HG03457 (cell line): ENCODE measurements around the gene TMEM178A.
"Not testable (repeated sequence)": the region's sequence is repeated elsewhere in the genome, so short reads cannot be mapped to it uniquely, and the experiment has no call there.

Experiments
- ATAC-seq: cut with Tn5 transposase; IDR thresholded peaks from one replicate; pipeline ENCODE4 v1.9.1; 2021; ENCODE audit warnings: moderate number of reproducible peaks; ENCODE audit not compliant: unreplicated experiment

Gene TMEM178A

DNA sequence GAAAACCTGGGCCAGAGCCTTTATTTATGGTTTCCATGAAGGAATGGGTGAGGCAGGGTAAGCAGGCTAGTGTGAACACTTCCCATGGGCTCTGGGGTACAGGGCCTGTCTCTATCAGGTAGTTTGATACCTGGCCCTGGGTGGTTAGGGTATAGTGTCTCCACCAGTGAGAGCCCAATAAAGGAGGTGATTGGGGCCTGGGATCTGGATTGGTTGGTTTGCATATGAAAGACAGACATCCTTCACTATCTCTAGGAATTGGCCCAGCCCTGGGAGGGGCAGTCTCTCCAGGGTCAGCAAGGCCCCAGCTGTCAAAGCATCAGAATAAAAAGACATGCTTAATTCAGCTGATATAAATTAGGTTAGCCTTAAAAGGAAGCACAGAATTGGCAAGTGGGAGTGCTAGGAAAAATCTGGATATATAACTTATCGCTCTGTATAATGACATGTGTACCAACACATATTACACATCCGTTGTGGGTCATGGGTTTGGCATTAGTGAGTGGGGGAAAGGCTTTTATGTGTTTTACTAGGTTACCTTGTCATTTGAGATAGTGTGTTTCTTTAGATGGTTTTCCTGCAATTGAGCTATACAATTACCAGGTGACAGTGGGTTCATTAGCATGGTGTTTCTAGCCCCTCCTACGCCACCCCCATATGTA is 18.5 kb upstream of the TMEM178A start:
- no peak for ATAC-seq

DNA sequence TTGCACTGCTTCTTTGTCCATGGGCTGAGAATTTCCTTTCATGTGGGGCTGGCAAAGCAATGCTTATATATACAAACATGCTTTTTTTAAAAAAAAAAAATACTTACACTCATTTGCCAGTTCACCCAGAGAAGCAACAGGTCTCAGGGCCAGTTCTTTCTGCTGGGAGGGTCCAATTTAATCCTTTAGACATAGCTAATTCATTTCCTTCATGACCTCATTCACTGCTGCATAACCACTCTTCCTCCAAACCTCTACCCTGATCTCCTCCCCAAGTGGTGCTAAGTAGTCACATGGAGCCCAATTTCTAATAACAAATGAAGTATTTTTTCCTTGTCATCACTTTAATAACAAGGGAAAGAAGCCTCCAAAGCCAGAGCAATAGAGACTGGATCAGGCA is 17.1 kb upstream of the TMEM178A start:
- ATAC-seq = no peak

DNA sequence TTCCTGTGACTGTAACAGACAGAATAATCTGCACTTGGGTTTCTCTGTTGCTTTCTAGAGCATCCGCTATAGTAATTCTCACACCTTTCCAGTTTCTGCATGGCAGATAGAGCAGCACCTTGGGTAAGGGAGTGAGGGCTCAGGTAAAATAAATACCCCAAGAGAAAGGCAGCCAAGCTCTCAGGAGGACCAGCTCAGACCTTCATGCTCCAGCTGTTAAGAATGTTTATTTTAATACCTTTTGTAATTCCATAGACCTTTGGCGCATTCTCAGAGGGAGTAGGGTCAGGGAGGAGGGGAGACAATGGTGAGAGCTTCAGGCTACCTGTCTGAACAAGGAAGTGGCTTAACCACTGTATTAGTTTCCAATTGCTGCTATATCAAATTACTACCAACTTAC is 16.2 kb upstream of the TMEM178A start:
- ATAC-seq = no peak

DNA sequence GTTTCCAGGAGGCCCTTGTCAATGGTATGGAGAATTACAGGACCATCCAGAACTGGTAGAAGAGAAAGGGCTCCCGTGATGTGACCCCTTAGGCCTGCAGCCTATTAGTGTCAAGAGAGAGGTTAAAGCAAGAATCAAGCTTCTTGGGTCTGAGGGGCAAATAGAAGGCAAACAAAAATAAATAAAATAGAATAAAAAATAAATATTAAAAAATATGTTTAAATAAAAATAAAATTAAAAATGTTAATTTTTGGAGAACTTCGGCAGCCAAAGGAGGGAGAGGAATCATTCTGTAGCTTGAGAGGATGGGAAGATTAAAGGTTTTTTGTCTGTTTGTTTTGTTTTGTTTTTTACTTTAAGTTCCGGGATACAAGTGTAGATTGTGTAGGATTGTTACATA is 15.2 kb upstream of the TMEM178A start:
- ATAC-seq = no peak

DNA sequence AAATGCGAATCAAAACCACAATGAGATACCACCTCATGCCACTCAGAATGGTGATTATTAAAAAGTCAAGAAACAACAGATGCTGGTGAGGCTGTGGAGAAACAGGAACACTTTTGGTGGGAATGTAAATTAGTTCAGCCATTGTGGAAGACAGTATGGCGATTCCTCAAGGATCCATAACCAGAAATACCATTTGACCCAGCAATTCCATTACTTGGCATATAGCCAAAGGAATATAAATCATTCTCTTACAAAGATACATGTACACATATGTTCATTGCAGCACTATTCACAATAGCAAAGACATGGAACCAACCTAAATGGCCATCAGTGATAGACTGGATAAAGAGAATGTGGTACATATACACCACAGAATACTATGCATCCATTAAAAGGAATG is 9.5 kb upstream of the TMEM178A start:
- not testable (repeated sequence) for ATAC-seq

DNA sequence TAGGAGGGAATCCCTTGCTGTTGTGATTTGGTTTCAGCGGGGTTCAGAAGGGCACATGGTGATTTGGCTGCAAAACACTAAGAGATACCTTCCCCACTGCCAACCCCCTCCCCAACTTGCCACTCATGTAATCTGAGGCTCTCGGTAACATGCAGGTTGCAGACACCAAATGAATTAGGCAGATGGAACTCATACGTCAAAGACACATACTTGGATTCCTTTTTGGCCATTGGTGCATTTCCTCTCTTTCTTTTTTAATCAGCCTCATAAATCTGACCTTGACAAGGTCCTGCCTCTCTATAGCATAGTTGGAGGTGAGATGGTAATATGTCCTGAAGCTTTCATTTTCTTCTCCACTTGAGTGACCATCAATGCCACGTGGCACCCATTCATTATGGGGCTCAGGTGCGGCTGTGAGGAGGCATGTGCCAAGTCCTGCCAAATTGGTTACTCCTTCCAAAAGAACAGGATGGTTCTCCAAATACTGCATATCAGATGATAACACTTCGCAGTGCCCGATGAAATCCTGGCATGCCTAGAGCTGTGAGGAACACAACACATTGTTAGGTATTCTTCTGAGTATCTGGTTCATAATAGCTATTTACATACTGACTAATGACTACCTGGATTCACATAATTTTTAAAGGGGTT is 8.3 kb upstream of the TMEM178A start:
- ATAC-seq = no peak

DNA sequence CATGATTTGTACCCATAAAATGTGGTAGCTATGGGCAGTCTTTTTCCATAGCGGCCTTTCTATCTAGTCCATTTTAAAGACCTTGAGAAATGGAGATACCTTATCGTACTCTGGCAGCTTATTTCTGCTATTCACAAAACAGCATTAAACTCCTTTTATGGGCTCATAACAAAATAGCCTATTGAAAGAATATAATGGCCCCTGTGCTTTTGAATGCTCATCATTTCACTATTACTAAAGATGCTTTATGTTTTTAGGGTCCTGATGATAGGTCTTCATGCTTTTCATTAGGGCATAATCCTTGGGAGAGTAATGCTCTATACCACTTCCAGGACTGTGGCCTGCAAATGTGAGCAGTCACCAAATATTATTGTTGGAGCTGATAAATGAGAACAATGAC is 7.3 kb upstream of the TMEM178A start:
- ATAC-seq = no peak

DNA sequence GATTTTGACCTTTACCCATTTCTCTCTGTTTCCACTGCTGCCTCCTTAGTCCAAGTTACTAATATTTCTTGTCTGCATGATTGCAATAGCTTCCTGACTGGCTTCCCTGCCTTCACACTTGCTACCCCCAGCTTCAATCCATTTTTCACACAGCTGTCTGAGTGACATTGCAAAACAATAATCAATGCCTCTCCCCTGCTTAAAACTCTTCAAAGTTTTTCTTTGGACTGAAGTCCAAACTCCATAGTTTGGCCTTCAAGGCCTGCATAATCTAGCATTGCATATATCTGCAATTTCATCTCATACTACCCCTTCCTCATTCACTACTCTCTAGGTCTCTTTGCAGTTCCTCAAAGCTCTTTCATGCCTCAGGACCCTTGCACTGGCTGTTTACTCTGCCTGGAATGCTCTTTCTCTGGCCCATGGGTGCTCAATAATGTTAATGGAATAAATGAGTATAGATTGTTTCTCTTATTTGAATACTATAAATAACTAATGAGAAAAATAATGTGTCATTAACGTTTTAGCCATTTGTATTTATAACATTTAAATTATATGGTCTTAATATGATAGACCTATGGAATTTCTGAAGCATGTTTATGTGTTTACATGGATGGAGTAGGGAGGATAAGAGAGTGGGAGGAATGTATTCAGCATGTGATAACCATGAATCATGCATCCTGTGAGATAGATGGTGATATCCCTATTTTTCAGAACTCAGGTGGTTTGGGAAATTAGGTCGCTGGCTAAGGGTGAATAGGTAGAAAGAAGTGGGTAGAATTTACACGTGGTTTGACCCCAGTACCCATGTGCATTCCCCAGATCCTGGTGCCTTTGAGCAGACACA is 5.7 kb upstream of the TMEM178A start:
- ATAC-seq = no peak

DNA sequence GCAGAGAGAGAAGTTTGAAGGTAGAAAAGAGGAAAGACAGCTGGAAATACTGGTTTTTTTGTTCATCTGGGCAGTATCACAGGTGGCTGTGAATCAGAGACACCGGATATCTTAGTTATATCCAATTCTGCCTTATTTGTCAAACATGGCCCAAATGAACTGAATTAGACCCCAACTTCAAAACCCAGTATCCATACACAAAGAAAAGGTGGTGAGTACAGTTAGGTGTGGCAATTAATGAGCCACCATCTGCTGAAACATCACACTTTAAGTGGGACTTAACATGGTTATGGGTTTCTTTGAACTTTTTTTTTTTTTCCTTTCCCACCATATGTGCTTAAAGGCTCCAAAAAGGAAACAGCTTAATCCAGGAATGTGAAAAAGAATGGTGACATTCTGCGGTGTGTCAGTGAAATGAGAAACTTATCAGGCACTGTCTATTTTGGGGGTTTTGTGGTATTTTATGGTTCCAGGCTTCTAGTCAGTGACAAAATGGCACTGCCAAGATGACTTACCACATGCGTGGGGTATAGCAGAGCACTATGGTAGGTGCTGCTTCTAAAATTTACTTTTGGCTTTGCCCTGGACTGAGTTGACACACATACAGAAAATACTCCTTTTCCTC is 5.0 kb upstream of the TMEM178A start:
- ATAC-seq = no peak

DNA sequence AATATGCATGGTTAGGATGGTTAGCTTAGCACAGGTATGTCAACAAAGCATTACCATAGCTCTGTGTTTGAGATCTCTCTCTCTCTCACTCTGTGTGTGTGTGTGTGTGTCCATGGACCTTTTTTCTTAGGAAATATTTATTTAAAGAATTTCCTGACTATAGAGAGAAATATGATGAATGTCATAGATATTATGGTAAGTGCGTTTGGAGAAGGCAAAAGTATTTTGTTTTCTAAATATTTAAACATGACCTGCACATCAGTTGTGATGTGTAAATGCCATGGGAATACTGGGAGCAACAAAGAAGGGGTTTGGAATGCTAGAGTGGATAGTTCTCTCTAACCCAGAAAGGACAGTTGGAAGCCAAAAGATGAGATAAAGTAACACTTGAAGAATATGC is 3.9 kb upstream of the TMEM178A start:
- no peak for ATAC-seq

DNA sequence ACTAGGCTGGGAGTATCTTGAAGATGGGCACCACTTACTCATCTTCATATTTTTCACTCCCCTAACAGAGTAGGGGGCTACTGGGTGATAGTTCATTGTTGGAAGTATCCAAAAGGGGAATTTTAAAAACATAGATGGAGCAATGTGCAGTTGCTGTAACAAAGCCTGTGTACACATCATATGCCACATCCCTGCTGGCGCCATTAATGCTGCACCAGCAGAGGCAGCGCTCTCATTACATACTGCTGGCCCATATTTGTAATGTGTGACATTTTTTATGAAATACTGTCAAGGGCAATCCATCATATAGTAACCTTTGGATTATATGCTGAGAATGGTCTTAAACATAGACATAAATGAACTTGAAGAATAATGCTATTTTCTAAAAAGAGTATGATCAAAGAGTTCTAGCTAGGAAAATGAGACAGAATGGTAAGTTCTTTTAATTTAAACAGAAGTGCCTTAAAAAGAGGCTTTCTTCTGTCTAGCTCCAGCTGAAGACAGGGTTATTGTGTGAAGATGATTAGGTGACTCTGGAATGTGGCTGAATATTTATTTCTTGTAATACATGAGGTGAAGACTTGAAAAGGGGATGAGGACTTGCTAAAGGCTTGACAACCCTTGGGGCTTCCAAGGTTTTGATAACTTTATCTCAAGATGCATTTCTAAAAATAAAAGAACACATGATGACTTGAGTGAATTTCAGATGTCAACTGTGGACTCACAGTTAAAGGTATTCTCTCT is 2.4 kb upstream of the TMEM178A start:
- no peak for ATAC-seq

DNA sequence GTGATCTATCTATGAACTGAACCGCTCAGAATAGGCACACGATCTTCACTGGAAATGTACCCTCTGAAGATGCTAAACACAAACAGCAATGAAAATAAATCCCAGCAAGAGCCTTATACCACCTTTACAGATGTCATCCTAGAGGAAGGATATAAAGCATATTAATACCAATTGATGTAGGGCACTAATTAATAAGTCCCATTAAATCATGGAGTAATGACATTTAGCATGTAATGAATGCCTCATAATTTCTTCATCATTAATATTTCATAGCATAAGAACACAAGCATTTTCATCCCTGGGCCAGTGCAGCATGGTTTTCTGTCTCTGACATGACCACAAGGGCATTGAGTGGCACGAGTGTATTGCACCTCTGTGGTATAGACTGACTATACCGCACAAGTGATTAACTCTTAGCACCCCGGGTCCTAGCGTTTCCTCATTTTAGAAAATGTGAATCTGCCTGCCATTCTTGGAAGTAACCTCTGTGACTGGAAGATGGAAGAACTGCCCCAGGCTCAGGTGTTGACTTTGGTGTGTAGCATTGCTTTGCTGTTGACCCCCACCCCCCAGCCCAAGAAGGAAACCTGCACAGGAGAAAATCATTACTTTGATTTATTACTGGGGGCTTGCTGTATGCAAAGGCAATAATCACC is 1.4 kb upstream of the TMEM178A start:
- ATAC-seq = no peak

DNA sequence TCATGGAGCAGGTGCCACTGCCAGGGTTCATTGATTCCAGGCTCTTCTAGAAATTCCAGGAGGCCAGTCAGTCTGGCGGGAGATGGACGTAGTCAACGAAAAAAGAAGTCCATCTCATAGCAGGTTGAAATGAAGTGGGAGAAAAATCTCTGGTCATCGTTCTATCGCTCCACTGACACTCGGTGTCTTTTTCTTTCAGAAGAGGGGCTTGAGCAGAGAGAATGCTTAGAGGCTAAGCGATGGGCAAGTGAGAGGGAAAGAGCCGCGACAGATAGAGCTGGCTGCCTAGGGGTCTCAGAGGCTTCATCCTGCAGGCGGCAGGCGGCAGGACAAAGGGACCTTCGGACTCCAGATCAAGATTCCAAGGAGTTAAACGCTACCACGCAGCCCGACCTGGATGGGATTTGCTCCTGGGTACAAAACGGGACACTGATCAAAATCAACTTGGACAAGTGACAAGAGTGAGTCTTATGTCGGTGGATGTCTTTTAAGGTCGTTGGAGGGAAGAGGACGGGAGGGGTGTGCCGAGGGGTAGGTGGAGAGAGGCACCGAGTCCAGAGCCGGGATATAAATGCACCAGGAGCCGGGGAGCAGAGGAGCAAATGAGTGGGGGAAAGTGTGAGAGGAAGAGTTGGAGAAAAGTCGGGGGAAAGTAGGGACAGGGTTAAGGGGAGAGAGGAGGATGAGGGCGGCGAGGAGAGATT is 677 bp upstream of the TMEM178A start:
- ATAC-seq = no peak

DNA sequence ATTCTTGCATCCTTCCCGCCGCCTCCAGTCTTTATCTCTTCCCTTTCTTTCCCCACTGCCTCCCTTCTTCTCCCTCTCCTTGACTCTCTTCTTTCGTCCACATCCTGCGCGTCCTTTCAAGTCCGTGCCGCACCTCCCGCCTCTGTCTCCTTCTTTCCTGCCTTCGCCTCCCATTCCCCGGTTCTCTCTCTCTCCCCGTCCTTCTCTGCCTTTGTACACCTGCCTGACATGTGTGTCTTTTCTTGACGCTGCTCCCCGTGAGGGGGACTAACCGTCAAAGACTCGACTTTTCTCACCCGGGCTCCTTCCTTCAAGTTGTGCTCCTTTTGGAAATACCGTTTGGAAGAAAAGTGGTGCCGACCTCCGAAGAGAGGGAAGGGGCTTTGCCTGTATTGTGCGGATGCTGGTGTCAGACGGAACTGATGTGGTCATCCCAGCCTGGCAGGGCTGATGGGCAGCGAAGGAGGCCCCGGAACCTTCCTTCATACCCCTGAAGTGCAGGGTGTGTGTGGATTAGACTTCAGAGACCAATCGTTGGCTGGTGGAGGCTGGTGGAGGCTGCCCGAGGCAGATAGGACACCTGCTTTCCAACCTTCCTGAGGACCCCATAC is 879 bp downstream of the TMEM178A start:
- ATAC-seq = no peak

DNA sequence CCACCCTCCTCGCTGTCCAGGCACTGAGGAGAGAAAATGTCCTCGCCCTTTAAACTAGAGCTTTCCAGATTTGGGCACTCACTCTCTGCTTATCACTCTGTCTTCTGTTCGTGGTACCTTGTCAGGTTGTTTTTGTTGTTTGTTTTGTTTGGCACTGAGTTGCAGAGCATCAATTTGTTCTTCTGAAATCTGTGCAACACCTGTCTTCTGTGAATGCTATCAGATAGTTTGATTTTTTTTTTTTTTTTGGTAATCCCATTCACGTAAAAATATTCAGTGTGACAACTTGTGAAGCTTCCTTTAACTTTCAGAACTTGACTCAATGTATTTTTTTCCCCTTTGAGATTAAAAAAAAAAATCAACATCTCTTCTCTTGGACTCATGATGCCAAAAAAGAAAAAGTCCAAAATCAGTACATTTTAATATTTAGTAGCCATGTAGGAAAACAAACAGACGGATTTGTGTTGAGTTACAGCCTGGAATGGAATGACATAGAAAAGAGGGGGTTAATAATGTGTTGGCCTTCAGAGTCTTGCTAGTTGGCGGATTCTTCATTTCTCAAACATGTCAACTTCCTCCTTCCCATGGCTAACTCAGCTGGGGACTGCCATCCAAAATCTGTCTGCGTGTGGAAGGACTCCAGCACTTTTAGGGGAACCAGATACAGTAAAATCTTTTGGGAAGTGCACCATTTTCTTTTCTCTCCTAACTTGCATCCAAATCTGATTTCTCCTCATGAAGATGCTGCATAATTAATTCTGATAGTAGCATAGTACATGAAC is 1.6 kb downstream of the TMEM178A start:
- no peak for ATAC-seq

DNA sequence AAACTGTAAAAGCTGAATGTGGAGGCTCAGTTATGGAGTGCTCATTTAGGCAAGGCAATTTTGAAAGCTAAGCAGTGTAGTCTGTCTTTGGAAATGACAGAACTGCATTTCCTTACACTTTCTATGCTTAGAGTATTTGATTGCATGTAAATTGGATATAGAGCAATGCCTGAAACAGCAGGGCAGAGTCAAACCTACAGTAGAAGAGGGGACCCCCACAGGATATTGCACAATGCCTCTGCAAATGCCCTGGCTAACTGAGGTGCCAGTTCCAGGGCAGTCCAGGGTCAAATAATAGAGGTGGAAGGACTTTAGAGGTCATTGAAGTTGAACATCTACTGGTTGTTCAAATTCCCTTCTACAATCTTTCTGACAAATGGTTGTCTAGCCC is 2.2 kb downstream of the TMEM178A start:
- ATAC-seq = no peak

DNA sequence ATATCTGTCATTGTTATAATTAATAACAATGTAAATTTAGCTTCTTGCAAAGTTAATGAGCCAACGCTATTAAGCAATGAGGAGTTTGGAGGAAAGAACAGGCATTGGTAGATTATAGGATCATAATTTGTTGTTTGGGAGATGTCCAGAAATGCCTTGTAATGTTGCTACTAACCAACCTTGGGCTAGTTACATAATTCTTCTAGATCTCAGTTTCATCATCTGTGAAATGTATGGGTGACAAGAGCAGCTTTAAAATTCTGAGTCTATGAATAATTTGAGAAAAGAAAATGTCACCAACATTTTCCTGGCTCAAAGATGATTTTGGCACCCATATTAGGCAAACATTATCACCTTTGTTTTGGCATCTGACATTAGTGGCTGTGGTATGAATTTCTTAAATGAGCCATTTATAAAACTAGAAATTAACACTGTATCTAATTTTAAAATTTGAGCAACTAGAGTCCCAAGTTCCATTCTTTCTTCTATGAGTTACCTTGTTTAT is 2.9 kb downstream of the TMEM178A start:
- no peak for ATAC-seq

DNA sequence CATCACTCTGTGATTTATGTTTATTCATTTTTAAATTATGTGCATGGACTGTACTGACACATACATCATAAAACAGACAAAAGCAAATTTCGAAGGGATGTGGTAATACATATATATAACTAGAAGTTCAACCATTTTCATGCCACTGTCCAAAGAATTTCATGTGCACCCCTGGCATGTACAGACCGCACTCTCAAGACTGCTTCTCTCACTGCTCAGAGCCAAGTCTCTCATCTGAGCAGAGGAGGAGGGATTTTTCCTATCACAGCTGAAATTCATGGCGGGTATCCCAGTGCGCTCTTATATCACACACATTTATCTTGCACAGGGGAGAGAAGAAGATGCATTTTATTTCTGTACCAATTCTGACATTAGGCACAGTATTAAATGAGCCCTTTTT is 5.9 kb downstream of the TMEM178A start:
- no peak for ATAC-seq
